ACC112 (cell line): ENCODE data around the gene RAD51B.
"Not testable (repeated sequence)": the region's sequence is repeated elsewhere in the genome, so short reads cannot be mapped to it uniquely, and the experiment has no call there.

ENCODE experiments used
- H2AFZ ChIP-seq: fragments of 200-600 bp; sonication (generic); one replicate; pipeline ENCODE4 v1.6.0; 2017; ENCODE audit warnings: antibody characterized with exemption, low read length; ENCODE audit not compliant: unreplicated experiment
- H3K27ac ChIP-seq: fragments of 200-600 bp; sonication (generic); 2 replicates; pipeline ENCODE4 v1.5.1; 2014; ENCODE audit warnings: low read depth, mild to moderate bottlenecking, antibody characterized with exemption, low read length, moderate library complexity
- H3K27me3 ChIP-seq: fragments of 200-600 bp; sonication (generic); 2 replicates; pipeline ENCODE4 v1.6.1; 2014; ENCODE audit warnings: mild to moderate bottlenecking, antibody characterized with exemption, low read length, moderate library complexity, mixed read lengths; ENCODE audit not compliant: insufficient read depth
- H3K36me3 ChIP-seq: fragments of 200-600 bp; sonication (generic); 2 replicates; pipeline ENCODE4 v1.6.1; 2016; ENCODE audit warnings: mild to moderate bottlenecking, antibody characterized with exemption, low read length, moderate library complexity, mixed read lengths; ENCODE audit not compliant: insufficient read depth
- H3K4me1 ChIP-seq: fragments of 200-600 bp; sonication (generic); one replicate; pipeline ENCODE4 v1.6.1; 2016; ENCODE audit warnings: low read length, mixed read lengths; ENCODE audit not compliant: insufficient read depth, unreplicated experiment, control insufficient read depth
- H3K4me3 ChIP-seq: fragments of 200-600 bp; sonication (generic); 2 replicates; pipeline ENCODE4 v1.5.1; 2014; ENCODE audit warnings: mild to moderate bottlenecking, low read depth, low read length
- H3K79me2 ChIP-seq: fragments of 200-600 bp; sonication (generic); one replicate; pipeline ENCODE4 v1.6.0; 2016; ENCODE audit warnings: low read length; ENCODE audit not compliant: control insufficient read depth, unreplicated experiment, insufficient read depth

The RAD51B gene

GRCh38 chr14:68435631-68436030, 616.1 kb downstream of the RAD51B start:
- not testable (repeated sequence) for H3K36me3 ChIP-seq, H3K27me3 ChIP-seq, H2AFZ ChIP-seq, H3K27ac ChIP-seq, H3K79me2 ChIP-seq, H3K4me3 ChIP-seq, H3K4me1 ChIP-seq

GRCh38 chr14:68439676-68440075, 620.1 kb downstream of the RAD51B start:
- Histone ChIP-seq H3K27ac (no peak overlapping the region), H3K36me3 (no peaks in the 10 kb centered on the region), H3K4me3 (no peak overlapping the region), H3K27me3 (no peaks in the 10 kb centered on the region), H3K4me1 (peaks cover 14% of the 10 kb centered on the region), H3K79me2 (no peaks in the 10 kb centered on the region), H2AFZ (no peak overlapping the region)

- H3K79me2 ChIP-seq: no peaks in the 10 kb centered on the region
- no peak overlapping the region for H2AFZ ChIP-seq
- H3K36me3 ChIP-seq: no peaks in the 10 kb centered on the region
- H3K4me3 ChIP-seq: no peak overlapping the region
- no peak overlapping the region for H3K27ac ChIP-seq
- no peaks in the 10 kb centered on the region for H3K27me3 ChIP-seq
- peaks cover 20% of the 10 kb centered on the region for H3K4me1 ChIP-seq
Measured at GRCh38 chr14:68440820-68441219, 621.2 kb downstream of the RAD51B start.

GRCh38 chr14:68441542-68441941, 622.0 kb downstream of the RAD51B start:
- no peaks in the 10 kb centered on the region for H3K79me2 ChIP-seq
- H3K27ac ChIP-seq: no peak overlapping the region
- H3K27me3 ChIP-seq: no peaks in the 10 kb centered on the region

GRCh38 chr14:68442828-68443629, 623.5 kb downstream of the RAD51B start:
- Histone ChIP-seq H3K27me3 (no peaks in the 10 kb centered on the region), H3K27ac (no peak overlapping the region), H3K4me1 (peaks cover 20% of the 10 kb centered on the region)

More at GRCh38 chr14:68441542-68441941, 622.0 kb downstream of the RAD51B start:
- Histone ChIP-seq H3K4me3 (no peak overlapping the region), H2AFZ (no peak overlapping the region), H3K4me1 (peaks cover 20% of the 10 kb centered on the region), H3K36me3 (no peaks in the 10 kb centered on the region)

GRCh38 chr14:68444449-68445168, 625.0 kb downstream of the RAD51B start:
- Histone ChIP-seq H3K4me3 (no peak overlapping the region), H3K27ac (no peak overlapping the region), H3K79me2 (no peaks in the 10 kb centered on the region), H3K36me3 (no peaks in the 10 kb centered on the region), H3K27me3 (no peaks in the 10 kb centered on the region), H2AFZ (no peak overlapping the region), H3K4me1 (peaks cover 27% of the 10 kb centered on the region)

More at GRCh38 chr14:68442828-68443629, 623.5 kb downstream of the RAD51B start:
- H3K79me2 ChIP-seq: no peaks in the 10 kb centered on the region
- H2AFZ ChIP-seq: no peak overlapping the region
- H3K4me3 ChIP-seq: no peak overlapping the region
- H3K36me3 ChIP-seq: no peaks in the 10 kb centered on the region

GRCh38 chr14:68446243-68447040, 626.9 kb downstream of the RAD51B start:
- Histone ChIP-seq H3K36me3 (no peaks in the 10 kb centered on the region), H2AFZ (no peak overlapping the region), H3K4me3 (no peak overlapping the region), H3K4me1 (peaks cover 34% of the 10 kb centered on the region), H3K27me3 (no peaks in the 10 kb centered on the region), H3K27ac (no peak overlapping the region), H3K79me2 (no peaks in the 10 kb centered on the region)

GRCh38 chr14:68447581-68448251, 628.1 kb downstream of the RAD51B start:
- H3K4me3 ChIP-seq: no peak overlapping the region
- no peaks in the 10 kb centered on the region for H3K36me3 ChIP-seq
- H3K27ac ChIP-seq: no peak overlapping the region
- H2AFZ ChIP-seq: no peak overlapping the region
- H3K79me2 ChIP-seq: no peaks in the 10 kb centered on the region
- H3K27me3 ChIP-seq: no peaks in the 10 kb centered on the region
- peaks cover 41% of the 10 kb centered on the region for H3K4me1 ChIP-seq

GRCh38 chr14:68448252-68448902, 628.8 kb downstream of the RAD51B start:
- Histone ChIP-seq H3K4me1 (peaks cover 41% of the 10 kb centered on the region), H2AFZ (no peak overlapping the region), H3K4me3 (no peak overlapping the region), H3K36me3 (no peaks in the 10 kb centered on the region), H3K27ac (no peak overlapping the region), H3K79me2 (no peaks in the 10 kb centered on the region), H3K27me3 (no peaks in the 10 kb centered on the region)
